ENCODE results near the gene SLC2A8. TPM values are rescaled to one million over a fixed set of nuclear protein-coding genes. Genes with fewer than 3 reads are reported as not detected.

SLC2A8 gene
- total and polyA plus RNA-seq, 9 donors, result 6.2 to 21.2 (median 17.8) TPM

DNA sequence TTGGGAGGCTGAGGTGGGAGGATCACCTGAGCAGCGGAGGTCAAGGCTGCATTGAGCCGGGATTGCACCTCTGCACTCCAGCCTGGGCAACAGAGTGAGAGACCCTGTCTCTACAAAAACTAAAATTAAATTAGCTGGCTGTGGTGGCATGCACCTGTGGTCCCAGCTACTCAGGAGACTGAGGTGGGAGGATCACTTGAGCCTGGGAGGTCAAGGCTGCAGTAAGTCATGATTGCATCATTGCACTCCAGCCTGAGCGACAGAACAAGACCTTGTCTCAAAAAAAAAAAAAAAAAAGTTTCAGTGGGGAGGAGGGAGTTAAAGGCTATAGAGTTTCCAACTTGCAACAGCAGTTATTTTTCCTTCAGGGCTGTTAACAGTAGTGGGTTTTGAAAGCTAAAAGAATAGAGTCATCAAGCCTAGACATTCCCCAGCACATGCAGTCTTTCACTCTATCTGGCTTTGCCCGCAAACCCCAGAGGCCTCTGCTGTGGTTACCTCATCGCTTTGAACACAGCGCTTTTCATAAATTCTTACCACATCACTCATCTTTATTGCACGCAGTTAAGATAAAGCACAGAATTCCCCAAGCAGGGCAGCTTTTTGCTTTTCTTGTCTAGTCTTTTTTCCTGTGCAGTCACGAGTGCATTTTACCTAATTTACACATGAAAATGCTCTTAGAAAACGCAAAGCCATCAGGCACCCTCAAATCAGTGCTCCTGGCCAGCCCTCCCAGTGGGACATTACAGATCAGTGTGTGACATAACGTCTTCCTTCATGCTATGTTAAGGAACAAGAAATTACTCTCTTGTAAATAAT lies 8.7 kb upstream of the SLC2A8 start:
- intact Hi-C loops (cut with DNase I), result no loop called here
- Histone ChIP-seq H3K36me3 (no peaks in the 10 kb centered on the region), H3K4me1 (ENCODE audit: insufficient read depth) (no peaks in the 10 kb centered on the region), H3K27me3 (no peaks in the 10 kb centered on the region), H3K4me3 (no peak overlapping the region), H3K27ac (no peak overlapping the region), H3K9me3 (no peaks in the 10 kb centered on the region)
- WGBS, 3 donors, result 37 to 43% (median 39%) methylated on average over 10 of the region's 10 CpGs
- no peak for DNase-seq
- no peak for TF ChIP-seq POLR2A (IDR thresholded peaks at IDR 0.05)
- no peak for TF ChIP-seq EP300 (IDR thresholded peaks at IDR 0.05)
- TF ChIP-seq, protein P1, sequence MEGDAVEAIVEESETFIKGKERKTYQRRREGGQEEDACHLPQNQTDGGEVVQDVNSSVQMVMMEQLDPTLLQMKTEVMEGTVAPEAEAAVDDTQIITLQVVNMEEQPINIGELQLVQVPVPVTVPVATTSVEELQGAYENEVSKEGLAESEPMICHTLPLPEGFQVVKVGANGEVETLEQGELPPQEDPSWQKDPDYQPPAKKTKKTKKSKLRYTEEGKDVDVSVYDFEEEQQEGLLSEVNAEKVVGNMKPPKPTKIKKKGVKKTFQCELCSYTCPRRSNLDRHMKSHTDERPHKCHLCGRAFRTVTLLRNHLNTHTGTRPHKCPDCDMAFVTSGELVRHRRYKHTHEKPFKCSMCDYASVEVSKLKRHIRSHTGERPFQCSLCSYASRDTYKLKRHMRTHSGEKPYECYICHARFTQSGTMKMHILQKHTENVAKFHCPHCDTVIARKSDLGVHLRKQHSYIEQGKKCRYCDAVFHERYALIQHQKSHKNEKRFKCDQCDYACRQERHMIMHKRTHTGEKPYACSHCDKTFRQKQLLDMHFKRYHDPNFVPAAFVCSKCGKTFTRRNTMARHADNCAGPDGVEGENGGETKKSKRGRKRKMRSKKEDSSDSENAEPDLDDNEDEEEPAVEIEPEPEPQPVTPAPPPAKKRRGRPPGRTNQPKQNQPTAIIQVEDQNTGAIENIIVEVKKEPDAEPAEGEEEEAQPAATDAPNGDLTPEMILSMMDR (IDR thresholded peaks at IDR 0.05), result no peak

DNA sequence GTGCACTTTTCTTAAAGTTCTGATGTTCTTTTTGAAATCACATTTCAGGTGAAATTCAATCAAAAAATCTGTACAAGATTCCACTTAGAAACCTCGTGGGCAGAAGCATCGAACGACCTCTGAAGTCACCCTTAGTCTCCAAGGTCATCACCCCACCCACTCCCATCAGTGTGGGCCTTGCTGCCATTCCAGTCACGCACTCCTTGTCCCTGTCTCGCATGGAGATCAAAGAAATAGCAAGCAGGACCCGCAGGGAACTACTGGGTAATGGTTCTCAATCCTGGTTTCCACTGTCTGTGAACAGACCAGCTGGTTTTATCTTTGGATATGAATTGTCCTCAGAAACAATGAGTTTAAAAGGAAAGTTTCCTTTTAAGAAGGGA lies 8.1 kb upstream of the SLC2A8 start:
- no peak for DNase-seq
- Histone ChIP-seq H3K27me3 (no peaks in the 10 kb centered on the region), H3K36me3 (no peaks in the 10 kb centered on the region), H3K9me3 (no peaks in the 10 kb centered on the region), H3K27ac (no peak overlapping the region), H3K4me1 (ENCODE audit: insufficient read depth) (no peaks in the 10 kb centered on the region), H3K4me3 (no peak overlapping the region)
- TF ChIP-seq, protein P1 (IDR thresholded peaks at IDR 0.05), result no peak
- TF ChIP-seq EP300 (IDR thresholded peaks at IDR 0.05) (no peak), POLR2A (IDR thresholded peaks at IDR 0.05) (no peak)
- WGBS, 3 donors, result 51 to 60% (median 58%) methylated on average over 6 of the region's 6 CpGs
- intact Hi-C loops (cut with DNase I), result no loop called here

DNA sequence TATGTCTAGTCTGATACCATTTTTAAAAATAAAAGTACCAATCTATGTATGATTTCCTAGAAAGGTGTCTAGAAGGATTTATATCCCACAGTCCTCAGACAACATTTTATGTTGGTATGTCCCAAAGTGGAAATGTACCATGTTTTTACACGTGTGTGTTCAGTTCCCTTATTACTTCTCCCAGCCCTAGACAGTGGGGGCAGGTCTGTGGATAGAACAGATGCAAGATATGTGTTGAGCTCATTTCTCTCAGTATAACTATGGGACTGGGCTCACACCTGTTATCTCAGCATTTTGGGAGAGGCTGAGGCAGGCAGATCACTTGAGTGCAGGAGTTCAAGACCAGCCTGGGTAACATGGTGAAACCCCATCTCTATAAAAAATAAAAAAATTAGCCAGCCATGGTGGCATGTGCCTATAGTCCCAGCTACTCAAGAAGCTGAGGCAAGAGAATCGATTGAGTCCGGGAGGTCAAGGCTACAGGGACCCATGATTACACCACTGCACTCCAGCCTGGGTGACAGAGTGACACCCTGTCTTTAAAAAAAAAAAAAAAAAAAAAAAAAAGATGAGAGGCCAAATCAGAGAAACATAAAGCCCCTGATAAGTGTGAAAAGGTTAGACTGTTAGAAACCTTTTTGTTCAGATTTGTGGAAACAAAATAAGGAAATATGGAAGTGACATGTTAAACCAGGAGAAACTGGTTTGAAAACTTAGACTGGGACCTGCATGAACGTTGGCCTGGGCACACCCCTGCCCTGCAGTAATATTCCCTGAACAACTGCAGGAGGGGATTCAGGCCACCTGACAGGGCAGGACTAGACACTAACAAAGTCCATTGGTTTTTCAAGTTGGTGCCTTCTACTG lies 7.4 kb upstream of the SLC2A8 start:
- TF ChIP-seq POLR2A (IDR thresholded peaks at IDR 0.05) (no peak), EP300 (IDR thresholded peaks at IDR 0.05) (no peak)
- no peaks in the 10 kb centered on the region for H3K36me3 ChIP-seq
- no peak overlapping the region for H3K27ac ChIP-seq
- no peak for DNase-seq
- H3K9me3 ChIP-seq, result no peaks in the 10 kb centered on the region
- no peaks in the 10 kb centered on the region for H3K27me3 ChIP-seq
- no peaks in the 10 kb centered on the region for H3K4me1 ChIP-seq (ENCODE audit: insufficient read depth)
- no peak overlapping the region for H3K4me3 ChIP-seq
- intact Hi-C loops (cut with DNase I), result loop anchor here in 1 of 4 donors (10.0 kb wide), 1 partner anchor 55 kb away; no protein-coding TSS in a partner anchor
- 81 to 83% (median 82%) methylated on average over 4 of the region's 4 CpGs for WGBS, 3 donors

DNA sequence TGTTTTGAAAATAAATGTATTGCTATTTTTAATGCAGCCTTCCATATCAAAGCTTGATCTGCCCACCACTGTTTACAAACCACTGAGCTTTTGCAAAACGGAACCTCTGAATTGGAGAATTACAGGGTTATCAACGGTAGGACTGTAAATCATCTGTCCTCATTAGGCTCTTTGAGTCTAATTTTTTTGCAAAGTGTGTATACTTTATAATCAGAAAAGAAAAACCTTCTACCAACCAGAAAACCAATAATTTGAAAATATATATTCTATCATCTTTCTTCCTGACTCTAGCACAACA lies 6.8 kb upstream of the SLC2A8 start:
- no peaks in the 10 kb centered on the region for H3K9me3 ChIP-seq
- no peaks in the 10 kb centered on the region for H3K27me3 ChIP-seq
- H3K27ac ChIP-seq, result no peak overlapping the region
- no peak for DNase-seq
- TF ChIP-seq, protein P1 (IDR thresholded peaks at IDR 0.05), result no peak
- no peak for TF ChIP-seq POLR2A (IDR thresholded peaks at IDR 0.05)
- TF ChIP-seq EP300 (IDR thresholded peaks at IDR 0.05), result no peak
- H3K4me1 ChIP-seq (ENCODE audit: insufficient read depth), result no peaks in the 10 kb centered on the region
- H3K4me3 ChIP-seq, result no peak overlapping the region
- H3K36me3 ChIP-seq, result no peaks in the 10 kb centered on the region
- 64 to 78% (median 73%) methylated on average over 2 of the region's 2 CpGs for WGBS, 3 donors
- intact Hi-C loops (cut with DNase I), result loop anchor here in 1 of 4 donors (10.0 kb wide), 1 partner anchor 55 kb away; no protein-coding TSS in a partner anchor

All from ovary (tissue), 9 donors.